OCI-LY7 (cell line): Measurements from ENCODE around the gene PTPRF.

Experiments
- CTCF ChIP-seq: fragments of 200-600 bp; sonication (generic); conservative IDR thresholded peaks from 2 replicates; pipeline ENCODE4 v1.5.1; 2014; ENCODE audit warnings: mild to moderate bottlenecking, antibody characterized with exemption, low read length, moderate library complexity, mixed read lengths
- EZH2phosphoT487 ChIP-seq: fragments of 200-600 bp; sonication (generic); IDR thresholded peaks from 2 replicates; pipeline ENCODE4 v1.6.1; 2018; ENCODE audit warnings: low read depth, borderline replicate concordance, mild to moderate bottlenecking, mixed run types, antibody characterized with exemption, low read length, moderate library complexity, mixed read lengths

GRCh38 chr1:43660355-43660754 lies 129.7 kb downstream of the PTPRF start:
- TF ChIP-seq CTCF (no peak), EZH2phosphoT487 (no peak)
